WTC11 (cell line): Measurements from ENCODE around the gene PDPN. TPM values are rescaled to one million over a fixed set of nuclear protein-coding genes. Genes with fewer than 3 reads are reported as not detected.

Experiments
- ATAC-seq: fragments of 200-7000 bp; cut with Tn5 transposase; 2 replicates; pipeline ENCODE4 v1.10.0; 2021; ENCODE audit warnings: mild to moderate bottlenecking, moderate library complexity
- CTCF ChIA-PET: fragments of 300-600 bp; sonication (Branson Sonifier 250); formaldehyde crosslinking; loops from one replicate; lab custom pipeline; 2021; ENCODE audit warnings: antibody characterized with exemption; lab: Charles Lee
- POLR2A ChIA-PET: fragments of 350-600 bp; sonication (Branson Sonifier 250); formaldehyde crosslinking; loops from one replicate; lab custom pipeline; 2021; ENCODE audit warnings: antibody characterized with exemption; lab: Charles Lee
- DNase-seq: peaks from one replicate; pipeline ENCODE4 v3.0.0; 2021; ENCODE audit warnings: low spot score
- H3K27ac Mint-ChIP-seq: 2 replicates; pipeline ENCODE4 v1.8.0; 2021; ENCODE audit warnings: mixed read lengths
- H3K27me3 Mint-ChIP-seq: 2 replicates; pipeline ENCODE4 v1.8.0; 2021; ENCODE audit warnings: low read depth, mild to moderate bottlenecking, moderate library complexity, mixed read lengths
- H3K36me3 Mint-ChIP-seq: 2 replicates; pipeline ENCODE4 v1.8.0; 2021; ENCODE audit warnings: mixed read lengths
- H3K4me1 Mint-ChIP-seq: 2 replicates; pipeline ENCODE4 v1.8.0; 2022; ENCODE audit warnings: mixed read lengths
- H3K4me3 Mint-ChIP-seq: 2 replicates; pipeline ENCODE4 v1.8.0; 2021; ENCODE audit warnings: mild to moderate bottlenecking, moderate library complexity, mixed read lengths
- H3K9me3 Mint-ChIP-seq: 2 replicates; pipeline ENCODE4 v1.8.0; 2021; ENCODE audit warnings: mixed read lengths
- CBFB ChIP-seq: sonication (generic); formaldehyde crosslinking; IDR thresholded peaks from 2 replicates; pipeline ENCODE4 v1.8.1; 2022; ENCODE audit warnings: mild to moderate bottlenecking, low read depth, missing genetic modification reagents
- JAZF1 ChIP-seq: fragments of 250-450 bp; sonication (Bioruptor Pico); IDR thresholded peaks from 2 replicates; pipeline ENCODE4 v1.9.0; 2021; ENCODE audit warnings: moderate library complexity, mild to moderate bottlenecking, inconsistent platforms
- JUN ChIP-seq: sonication (generic); formaldehyde crosslinking; IDR thresholded peaks from 2 replicates; pipeline ENCODE4 v1.8.0; 2023; ENCODE audit warnings: mild to moderate bottlenecking, missing genetic modification reagents
- TCF7 ChIP-seq: sonication (generic); formaldehyde crosslinking; IDR thresholded peaks from 2 replicates; pipeline ENCODE4 v1.8.0; 2022; ENCODE audit warnings: mild to moderate bottlenecking, low read depth, missing genetic modification reagents, moderate library complexity
- TEAD1 ChIP-seq: sonication (generic); formaldehyde crosslinking; IDR thresholded peaks from 2 replicates; pipeline ENCODE4 v1.8.0; 2022; ENCODE audit warnings: mild to moderate bottlenecking, missing genetic modification reagents
- ZNF263 ChIP-seq: sonication (generic); formaldehyde crosslinking; IDR thresholded peaks from 2 replicates; pipeline ENCODE4 v1.8.1; 2022; ENCODE audit warnings: low read depth, mild to moderate bottlenecking, moderate library complexity, missing genetic modification reagents
- total RNA-seq: library from RNA; stranded (reverse); gene quantifications from 3 replicates; pipeline ENCODE4 v1.2.3, GENCODE V29; 2021
- TF ChIP-seq, protein P1 (sequence below): fragments of 250-450 bp; sonication (Bioruptor Pico); IDR thresholded peaks from 2 replicates; pipeline ENCODE4 v1.8.0; 2021; ENCODE audit warnings: mild to moderate bottlenecking
- TF ChIP-seq, protein P2 (sequence below): fragments of 250-450 bp; sonication (Bioruptor Pico); IDR thresholded peaks from 2 replicates; pipeline ENCODE4 v1.9.0; 2021; ENCODE audit warnings: mild to moderate bottlenecking
- TF ChIP-seq, protein P3 (sequence below): sonication (generic); formaldehyde crosslinking; IDR thresholded peaks from 2 replicates; pipeline ENCODE4 v1.8.0; 2023; ENCODE audit warnings: missing genetic modification reagents
- TF ChIP-seq, protein P4 (sequence below): sonication (generic); formaldehyde crosslinking; IDR thresholded peaks from 2 replicates; pipeline ENCODE4 v1.8.1; 2023; ENCODE audit warnings: mild to moderate bottlenecking, missing genetic modification reagents, moderate library complexity
- TF ChIP-seq, protein P5 (sequence below): sonication (generic); formaldehyde crosslinking; IDR thresholded peaks from 2 replicates; pipeline ENCODE4 v1.8.0; 2023; ENCODE audit warnings: mild to moderate bottlenecking, missing genetic modification reagents
- TF ChIP-seq, protein P6 (sequence below): sonication (generic); formaldehyde crosslinking; IDR thresholded peaks from 2 replicates; pipeline ENCODE4 v1.8.1; 2022; ENCODE audit warnings: mild to moderate bottlenecking, missing genetic modification reagents, moderate library complexity, borderline replicate concordance

Gene PDPN
- total RNA-seq, 1 experiment from 2014 or later: 158 TPM

DNA sequence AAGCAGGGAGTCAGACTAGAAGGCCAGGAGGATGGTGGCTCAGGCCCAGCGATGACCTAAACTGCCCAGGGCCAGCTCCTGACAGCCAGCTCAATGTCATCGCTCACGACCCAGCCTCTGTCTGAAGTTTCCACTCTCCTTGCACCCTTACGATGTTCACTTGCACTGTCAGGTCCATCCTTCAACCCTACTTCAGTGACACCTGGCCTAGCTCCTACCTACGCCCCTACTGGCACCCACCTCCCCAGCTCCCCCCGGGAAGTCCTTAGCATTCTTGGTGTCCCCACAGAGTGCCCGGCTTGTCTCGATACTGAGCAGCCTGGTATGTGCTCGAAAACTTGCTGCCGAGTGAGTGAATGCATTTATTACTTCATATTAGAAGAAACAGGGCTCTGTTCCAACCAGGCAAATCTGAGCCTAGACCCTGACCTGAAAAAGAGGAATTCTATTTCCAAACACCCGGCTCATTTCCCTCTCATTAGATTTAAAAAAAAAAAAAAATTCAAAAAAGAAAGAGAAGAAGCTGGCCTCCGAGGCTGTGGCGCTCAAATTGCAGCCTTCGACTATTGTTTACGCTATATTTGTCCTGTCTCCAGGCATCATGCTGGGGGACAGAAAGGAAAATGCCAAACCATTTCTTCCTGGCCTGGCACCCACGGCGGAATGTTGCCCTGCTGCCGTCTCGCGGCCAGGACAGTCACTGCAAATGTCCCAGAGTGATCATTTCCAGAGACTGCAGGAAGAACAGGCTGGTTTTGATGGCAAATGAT is 40.0 kb upstream of the PDPN start (continued):
- TF ChIP-seq, protein P1, sequence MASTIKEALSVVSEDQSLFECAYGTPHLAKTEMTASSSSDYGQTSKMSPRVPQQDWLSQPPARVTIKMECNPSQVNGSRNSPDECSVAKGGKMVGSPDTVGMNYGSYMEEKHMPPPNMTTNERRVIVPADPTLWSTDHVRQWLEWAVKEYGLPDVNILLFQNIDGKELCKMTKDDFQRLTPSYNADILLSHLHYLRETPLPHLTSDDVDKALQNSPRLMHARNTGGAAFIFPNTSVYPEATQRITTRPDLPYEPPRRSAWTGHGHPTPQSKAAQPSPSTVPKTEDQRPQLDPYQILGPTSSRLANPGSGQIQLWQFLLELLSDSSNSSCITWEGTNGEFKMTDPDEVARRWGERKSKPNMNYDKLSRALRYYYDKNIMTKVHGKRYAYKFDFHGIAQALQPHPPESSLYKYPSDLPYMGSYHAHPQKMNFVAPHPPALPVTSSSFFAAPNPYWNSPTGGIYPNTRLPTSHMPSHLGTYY (CRISPR knock-in tag): no peak
- TF ChIP-seq CBFB: no peak

DNA sequence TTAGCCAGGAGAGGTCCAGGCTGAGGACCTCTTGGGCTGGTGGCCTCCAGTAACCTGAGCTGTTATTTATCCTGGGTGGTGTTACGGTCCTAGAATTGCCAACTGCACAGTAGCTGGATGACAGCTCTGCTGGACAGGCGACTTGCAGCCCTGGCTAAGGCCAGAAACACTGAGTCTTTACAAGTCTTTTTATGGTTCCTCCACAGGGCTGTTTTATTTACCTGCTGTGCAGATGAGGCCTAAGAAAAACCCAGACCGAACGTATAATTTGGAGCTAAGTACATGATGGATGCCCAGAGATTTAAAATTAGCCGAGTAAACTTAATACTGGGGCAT is 39.4 kb upstream of the PDPN start:
- ATAC-seq: no peak
- POLR2A ChIA-PET: no interaction called here

DNA sequence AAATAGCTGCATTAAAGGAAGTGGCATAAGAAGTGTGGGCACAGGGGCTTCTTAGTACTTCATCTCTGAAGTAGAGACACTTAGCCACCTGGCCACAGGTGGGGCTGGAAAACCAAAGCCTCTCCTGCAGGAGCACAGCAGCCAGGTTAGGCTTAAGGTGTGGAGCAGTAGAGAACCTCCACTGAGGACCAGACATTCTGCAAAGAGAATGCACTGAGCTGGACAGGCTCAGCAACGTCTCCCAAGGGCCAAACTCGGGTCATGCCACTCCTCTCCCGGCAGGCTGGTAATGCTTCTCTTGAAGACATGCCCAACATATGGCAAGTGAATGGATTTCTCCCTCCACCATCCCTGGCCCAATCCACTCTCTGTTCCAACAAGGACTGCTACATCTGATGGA is 36.8 kb upstream of the PDPN start:
- CTCF ChIA-PET: no interaction called here
- Mint-ChIP-seq H3K9me3 (no peaks in the 10 kb centered on the region), H3K4me3 (no peak overlapping the region), H3K27ac (no peak overlapping the region), H3K36me3 (no peaks in the 10 kb centered on the region), H3K4me1 (peaks cover 5% of the 10 kb centered on the region), H3K27me3 (no peaks in the 10 kb centered on the region)
- TF ChIP-seq ZNF263 (CRISPR knock-in tag): no peak
- TF ChIP-seq JUN: no peak
- TF ChIP-seq JAZF1 (CRISPR knock-in tag): no peak
- POLR2A ChIA-PET: no interaction called here
- ATAC-seq (no peak), DNase-seq (no peak)

More for the DNA sequence above, 39.4 kb upstream of the PDPN start:
- no peaks in the 10 kb centered on the region for H3K9me3 Mint-ChIP-seq
- peaks cover under 1% of the 10 kb centered on the region; the same call in 1 of the 2 replicates for H3K4me1 Mint-ChIP-seq
- CTCF ChIA-PET: interaction anchor here (0.5 to 1.4 kb wide), 3 partner anchors 27 to 42 kb away, joined by 3 to 5 read pairs (median 4); partner anchors contain the start of gene LRRC38
- no peaks in the 10 kb centered on the region for H3K36me3 Mint-ChIP-seq
- H3K4me3 Mint-ChIP-seq: no peak overlapping the region
- no peak overlapping the region for H3K27ac Mint-ChIP-seq
- TF ChIP-seq, protein P2, sequence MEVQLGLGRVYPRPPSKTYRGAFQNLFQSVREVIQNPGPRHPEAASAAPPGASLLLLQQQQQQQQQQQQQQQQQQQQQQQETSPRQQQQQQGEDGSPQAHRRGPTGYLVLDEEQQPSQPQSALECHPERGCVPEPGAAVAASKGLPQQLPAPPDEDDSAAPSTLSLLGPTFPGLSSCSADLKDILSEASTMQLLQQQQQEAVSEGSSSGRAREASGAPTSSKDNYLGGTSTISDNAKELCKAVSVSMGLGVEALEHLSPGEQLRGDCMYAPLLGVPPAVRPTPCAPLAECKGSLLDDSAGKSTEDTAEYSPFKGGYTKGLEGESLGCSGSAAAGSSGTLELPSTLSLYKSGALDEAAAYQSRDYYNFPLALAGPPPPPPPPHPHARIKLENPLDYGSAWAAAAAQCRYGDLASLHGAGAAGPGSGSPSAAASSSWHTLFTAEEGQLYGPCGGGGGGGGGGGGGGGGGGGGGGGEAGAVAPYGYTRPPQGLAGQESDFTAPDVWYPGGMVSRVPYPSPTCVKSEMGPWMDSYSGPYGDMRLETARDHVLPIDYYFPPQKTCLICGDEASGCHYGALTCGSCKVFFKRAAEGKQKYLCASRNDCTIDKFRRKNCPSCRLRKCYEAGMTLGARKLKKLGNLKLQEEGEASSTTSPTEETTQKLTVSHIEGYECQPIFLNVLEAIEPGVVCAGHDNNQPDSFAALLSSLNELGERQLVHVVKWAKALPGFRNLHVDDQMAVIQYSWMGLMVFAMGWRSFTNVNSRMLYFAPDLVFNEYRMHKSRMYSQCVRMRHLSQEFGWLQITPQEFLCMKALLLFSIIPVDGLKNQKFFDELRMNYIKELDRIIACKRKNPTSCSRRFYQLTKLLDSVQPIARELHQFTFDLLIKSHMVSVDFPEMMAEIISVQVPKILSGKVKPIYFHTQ: no peak
- no peak for TF ChIP-seq TEAD1 (CRISPR knock-in tag)
- TF ChIP-seq, protein P3, sequence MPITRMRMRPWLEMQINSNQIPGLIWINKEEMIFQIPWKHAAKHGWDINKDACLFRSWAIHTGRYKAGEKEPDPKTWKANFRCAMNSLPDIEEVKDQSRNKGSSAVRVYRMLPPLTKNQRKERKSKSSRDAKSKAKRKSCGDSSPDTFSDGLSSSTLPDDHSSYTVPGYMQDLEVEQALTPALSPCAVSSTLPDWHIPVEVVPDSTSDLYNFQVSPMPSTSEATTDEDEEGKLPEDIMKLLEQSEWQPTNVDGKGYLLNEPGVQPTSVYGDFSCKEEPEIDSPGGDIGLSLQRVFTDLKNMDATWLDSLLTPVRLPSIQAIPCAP: no peak
- TF ChIP-seq, protein P4, sequence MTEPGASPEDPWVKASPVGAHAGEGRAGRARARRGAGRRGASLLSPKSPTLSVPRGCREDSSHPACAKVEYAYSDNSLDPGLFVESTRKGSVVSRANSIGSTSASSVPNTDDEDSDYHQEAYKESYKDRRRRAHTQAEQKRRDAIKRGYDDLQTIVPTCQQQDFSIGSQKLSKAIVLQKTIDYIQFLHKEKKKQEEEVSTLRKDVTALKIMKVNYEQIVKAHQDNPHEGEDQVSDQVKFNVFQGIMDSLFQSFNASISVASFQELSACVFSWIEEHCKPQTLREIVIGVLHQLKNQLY: no peak
- TF ChIP-seq, protein P5, sequence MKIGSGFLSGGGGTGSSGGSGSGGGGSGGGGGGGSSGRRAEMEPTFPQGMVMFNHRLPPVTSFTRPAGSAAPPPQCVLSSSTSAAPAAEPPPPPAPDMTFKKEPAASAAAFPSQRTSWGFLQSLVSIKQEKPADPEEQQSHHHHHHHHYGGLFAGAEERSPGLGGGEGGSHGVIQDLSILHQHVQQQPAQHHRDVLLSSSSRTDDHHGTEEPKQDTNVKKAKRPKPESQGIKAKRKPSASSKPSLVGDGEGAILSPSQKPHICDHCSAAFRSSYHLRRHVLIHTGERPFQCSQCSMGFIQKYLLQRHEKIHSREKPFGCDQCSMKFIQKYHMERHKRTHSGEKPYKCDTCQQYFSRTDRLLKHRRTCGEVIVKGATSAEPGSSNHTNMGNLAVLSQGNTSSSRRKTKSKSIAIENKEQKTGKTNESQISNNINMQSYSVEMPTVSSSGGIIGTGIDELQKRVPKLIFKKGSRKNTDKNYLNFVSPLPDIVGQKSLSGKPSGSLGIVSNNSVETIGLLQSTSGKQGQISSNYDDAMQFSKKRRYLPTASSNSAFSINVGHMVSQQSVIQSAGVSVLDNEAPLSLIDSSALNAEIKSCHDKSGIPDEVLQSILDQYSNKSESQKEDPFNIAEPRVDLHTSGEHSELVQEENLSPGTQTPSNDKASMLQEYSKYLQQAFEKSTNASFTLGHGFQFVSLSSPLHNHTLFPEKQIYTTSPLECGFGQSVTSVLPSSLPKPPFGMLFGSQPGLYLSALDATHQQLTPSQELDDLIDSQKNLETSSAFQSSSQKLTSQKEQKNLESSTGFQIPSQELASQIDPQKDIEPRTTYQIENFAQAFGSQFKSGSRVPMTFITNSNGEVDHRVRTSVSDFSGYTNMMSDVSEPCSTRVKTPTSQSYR (CRISPR knock-in tag): no peak
- TF ChIP-seq TCF7 (CRISPR knock-in tag): no peak
- TF ChIP-seq, protein P6, sequence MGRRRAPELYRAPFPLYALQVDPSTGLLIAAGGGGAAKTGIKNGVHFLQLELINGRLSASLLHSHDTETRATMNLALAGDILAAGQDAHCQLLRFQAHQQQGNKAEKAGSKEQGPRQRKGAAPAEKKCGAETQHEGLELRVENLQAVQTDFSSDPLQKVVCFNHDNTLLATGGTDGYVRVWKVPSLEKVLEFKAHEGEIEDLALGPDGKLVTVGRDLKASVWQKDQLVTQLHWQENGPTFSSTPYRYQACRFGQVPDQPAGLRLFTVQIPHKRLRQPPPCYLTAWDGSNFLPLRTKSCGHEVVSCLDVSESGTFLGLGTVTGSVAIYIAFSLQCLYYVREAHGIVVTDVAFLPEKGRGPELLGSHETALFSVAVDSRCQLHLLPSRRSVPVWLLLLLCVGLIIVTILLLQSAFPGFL (CRISPR knock-in tag): no peak
- TF ChIP-seq ZNF263 (CRISPR knock-in tag): no peak
- no peak for DNase-seq
- no peaks in the 10 kb centered on the region for H3K27me3 Mint-ChIP-seq
